Hematopoietic multipotent progenitor cell (in vitro differentiated cells): ENCODE results near the gene ZNF688. TPM values are rescaled to one million over a fixed set of nuclear protein-coding genes. Genes with fewer than 3 reads are reported as not detected.
"Not testable (repeated sequence)": the region's sequence is repeated elsewhere in the genome, so short reads cannot be mapped to it uniquely, and the experiment has no call there.

Experiments used
- DNase-seq, 3 donors: peaks; one replicate each; pipeline ENCODE4 v3.0.0-alpha.2; 2011 to 2015; ENCODE audit warnings: low read depth in 2 of 3, low spot score in 2 of 3
- total RNA-seq: library from RNA; depleted of rRNA; stranded (reverse); fragments of >200 nt; gene quantifications from one replicate; pipeline ENCODE4 v1.2.3, GENCODE V29; 2012

Gene ZNF688
- total RNA-seq = 12.1 TPM

- peak; percentile 77 to 100 (median 98) for DNase-seq
Measured at GRCh38 chr16:30571445-30572322, at the start of gene ZNF688. TSS of gene ZNF688 (minus strand) at chr16:30571714. CDS start at chr16:30571629, 85 bp downstream.

- no peak for DNase-seq
Measured at GRCh38 chr16:30620169-30620568, 48.7 kb upstream of the ZNF688 start.

GRCh38 chr16:30619638-30620037 lies 48.1 kb upstream of the ZNF688 start:
- no peak for DNase-seq

GRCh38 chr16:30619202-30619601 lies 47.7 kb upstream of the ZNF688 start:
- DNase-seq = no peak

- peak in 2 of 3 donors; percentile 36 to 64 for DNase-seq
Measured at GRCh38 chr16:30615358-30616091, 44.0 kb upstream of the ZNF688 start.

- peak; percentile 93 to 98 (median 97) for DNase-seq
Measured at GRCh38 chr16:30609926-30610839, 38.7 kb upstream of the ZNF688 start, which contains the start of gene ZNF689. TSS of gene ZNF689 (minus strand) at chr16:30610389. CDS start at chr16:30610041, 348 bp downstream.

GRCh38 chr16:30609002-30609925 lies 37.8 kb upstream of the ZNF688 start:
- DNase-seq = peak in 2 of 3 donors; percentile 45 to 51

GRCh38 chr16:30606004-30606403 lies 34.5 kb upstream of the ZNF688 start:
- no peak for DNase-seq

- DNase-seq = no peak
Measured at GRCh38 chr16:30605158-30605557, 33.6 kb upstream of the ZNF688 start.

- DNase-seq = no peak
Measured at GRCh38 chr16:30604316-30604947, 32.9 kb upstream of the ZNF688 start.

GRCh38 chr16:30603945-30604315 lies 32.4 kb upstream of the ZNF688 start:
- no peak for DNase-seq

- DNase-seq = no peak
Measured at GRCh38 chr16:30602616-30603277, 31.2 kb upstream of the ZNF688 start.

- DNase-seq = no peak
Measured at GRCh38 chr16:30601966-30602365, 30.5 kb upstream of the ZNF688 start.

- no peak for DNase-seq
Measured at GRCh38 chr16:30600929-30601328, 29.4 kb upstream of the ZNF688 start.

GRCh38 chr16:30600215-30600614 lies 28.7 kb upstream of the ZNF688 start:
- no peak for DNase-seq

- DNase-seq = no peak
Measured at GRCh38 chr16:30592871-30593270, 21.4 kb upstream of the ZNF688 start.

- not testable (repeated sequence) for DNase-seq
Measured at GRCh38 chr16:30590869-30591268, 19.4 kb upstream of the ZNF688 start.

- not testable (repeated sequence) for DNase-seq
Measured at GRCh38 chr16:30589582-30589981, 18.1 kb upstream of the ZNF688 start.
